Measurements from ENCODE around the gene C2. TPM values are rescaled to one million over a fixed set of nuclear protein-coding genes. Genes with fewer than 3 reads are reported as not detected.

C2 gene
- total RNA-seq, 1 experiment from 2014 or later: 0.96 TPM

GRCh38 chr6:31969712-31970603 is 42.4 kb downstream of the C2 start:
- Histone ChIP-seq H4K20me1 (ENCODE audit: insufficient read depth) (no peaks in the 10 kb centered on the region), H2AFZ (no peak overlapping the region), H3K9me3 (ENCODE audit: insufficient read depth, low read depth) (no peaks in the 10 kb centered on the region), H3K27ac (no peak overlapping the region), H3K79me2 (ENCODE audit: low read depth) (peaks cover 40% of the 10 kb centered on the region), H3K9me2 (ENCODE audit: insufficient read depth) (no peaks in the 10 kb centered on the region), H3K4me3 (peak overlapping the region; percentile 88; the same call in 1 of the 2 replicates), H3K4me2 (peak overlapping the region; percentile 92), H3K27me3 (ENCODE audit: insufficient read depth, low read depth) (no peaks in the 10 kb centered on the region), H3F3A (ENCODE audit: insufficient read depth, low read depth) (peaks cover 18% of the 10 kb centered on the region), H3K36me3 (ENCODE audit: low read depth) (0 out of 2 replicates have a peak, but pooled peaks cover 4% of the 10 kb centered on the region), H3K4me1 (replicated peaks; ENCODE audit: insufficient read depth) (peaks cover 15% of the 10 kb centered on the region)
- no peak for DNase-seq
- POLR2A ChIA-PET (ENCODE audit: unreplicated experiment): interaction anchor here (0.6 kb wide), 1 partner anchor 158 kb away, joined by 4 read pairs; the partner anchor contains the start of gene ATF6B
- intact Hi-C loops (cut with micrococcal nuclease; ENCODE audit: unreplicated experiment): no loop called here
- BruUV-seq (replicated peaks): no TSS peak
- TF ChIP-seq EZH2 (IDR thresholded peaks at IDR 0.05; ENCODE audit: low read depth) (no peak), CTCF (conservative IDR thresholded peaks at IDR 0.05) (no peak)
- CTCF ChIA-PET: interaction anchor here (0.6 to 0.7 kb wide), 2 partner anchors 27 to 1015 kb away, joined by 3 to 4 read pairs; no protein-coding TSS in a partner anchor

- TF ChIP-seq CTCF (conservative IDR thresholded peaks at IDR 0.05): no peak
- TF ChIP-seq EZH2 (IDR thresholded peaks at IDR 0.05; ENCODE audit: low read depth): no peak
- peaks cover 15% of the 10 kb centered on the region for H3K4me1 ChIP-seq (replicated peaks; ENCODE audit: insufficient read depth)
- H3K4me3 ChIP-seq: peak overlapping the region; percentile 88
- H3K9me2 ChIP-seq (ENCODE audit: insufficient read depth): no peaks in the 10 kb centered on the region
- no peaks in the 10 kb centered on the region for H3K9me3 ChIP-seq (ENCODE audit: insufficient read depth, low read depth)
- H3K27me3 ChIP-seq (ENCODE audit: insufficient read depth, low read depth): no peaks in the 10 kb centered on the region
- peaks cover 15% of the 10 kb centered on the region for H3F3A ChIP-seq (ENCODE audit: insufficient read depth, low read depth)
- intact Hi-C loops (cut with micrococcal nuclease; ENCODE audit: unreplicated experiment): no loop called here
- ChIA-PET POLR2A (ENCODE audit: unreplicated experiment) (interaction anchor here (0.6 kb wide), 2 partner anchors 157 to 225 kb away, joined by 4 to 7 read pairs; partner anchors contain the start of gene ATF6B), CTCF (interaction anchor here (0.7 kb wide), 1 partner anchor 1014 kb away, joined by 3 read pairs; no protein-coding TSS in a partner anchor)
- no peaks in the 10 kb centered on the region for H4K20me1 ChIP-seq (ENCODE audit: insufficient read depth)
- peaks cover 44% of the 10 kb centered on the region for H3K79me2 ChIP-seq (ENCODE audit: low read depth)
- no peak overlapping the region for H2AFZ ChIP-seq
- H3K27ac ChIP-seq: peak overlapping the region; percentile 86
- DNase-seq: no peak
- no TSS peak for BruUV-seq (replicated peaks)
- peak overlapping the region; percentile 92 for H3K4me2 ChIP-seq
- H3K36me3 ChIP-seq (ENCODE audit: low read depth): 0 out of 2 replicates have a peak, but pooled peaks cover 4% of the 10 kb centered on the region
These were observed 43.2 kb downstream of the C2 start for GRCh38 chr6:31970604-31971271.

- peak overlapping the region; percentile 86 for H3K27ac ChIP-seq
- H4K20me1 ChIP-seq (ENCODE audit: insufficient read depth): no peaks in the 10 kb centered on the region
- TF ChIP-seq CTCF (conservative IDR thresholded peaks at IDR 0.05): no peak
- no peak for TF ChIP-seq EZH2 (IDR thresholded peaks at IDR 0.05; ENCODE audit: low read depth)
- peaks cover 44% of the 10 kb centered on the region for H3K79me2 ChIP-seq (ENCODE audit: low read depth)
- no peaks in the 10 kb centered on the region for H3K9me2 ChIP-seq (ENCODE audit: insufficient read depth)
- intact Hi-C loops (cut with micrococcal nuclease; ENCODE audit: unreplicated experiment): no loop called here
- H3K27me3 ChIP-seq (ENCODE audit: insufficient read depth, low read depth): no peaks in the 10 kb centered on the region
- H3K4me3 ChIP-seq: peak overlapping the region; percentile 88
- ChIA-PET CTCF (no interaction called here), POLR2A (ENCODE audit: unreplicated experiment) (interaction anchor here (0.5 to 1.5 kb wide), 9 partner anchors 19 to 923 kb away, joined by 3 to 8 read pairs (median 6); partner anchors contain the start of gene CFB)
- H2AFZ ChIP-seq: peak overlapping the region; percentile 82
- peak overlapping the region; percentile 92 for H3K4me2 ChIP-seq
- H3F3A ChIP-seq (ENCODE audit: insufficient read depth, low read depth): peaks cover 15% of the 10 kb centered on the region
- H3K36me3 ChIP-seq (ENCODE audit: low read depth): 0 out of 2 replicates have a peak, but pooled peaks cover 4% of the 10 kb centered on the region
- H3K9me3 ChIP-seq (ENCODE audit: insufficient read depth, low read depth): no peaks in the 10 kb centered on the region
- H3K4me1 ChIP-seq (replicated peaks; ENCODE audit: insufficient read depth): peaks cover 15% of the 10 kb centered on the region
- BruUV-seq (replicated peaks): TSS peak; percentile 68
- no peak for DNase-seq
These were observed 43.9 kb downstream of the C2 start for GRCh38 chr6:31971279-31971992.

Data from PC-9 (cell line).